ENCODE measurements around the gene ATP13A2.
A peak's percentile ranks its signal among the peaks of the same experiment; 100 is the strongest.

The ATP13A2 gene

GRCh38 chr1:17031436-17031835 lies 19.7 kb upstream of the ATP13A2 start:
- no peak for DNase-seq

- no peak for DNase-seq
Measured at GRCh38 chr1:17030206-17030605, 18.5 kb upstream of the ATP13A2 start.

GRCh38 chr1:17028662-17029188 lies 17.0 kb upstream of the ATP13A2 start:
- no peak for DNase-seq

GRCh38 chr1:17027900-17028299 lies 16.2 kb upstream of the ATP13A2 start:
- DNase-seq = no peak

- no peak for DNase-seq
Measured at GRCh38 chr1:17027403-17027802, 15.7 kb upstream of the ATP13A2 start.

GRCh38 chr1:17024721-17025120 lies 13.0 kb upstream of the ATP13A2 start:
- DNase-seq = no peak

- no peak for DNase-seq
Measured at GRCh38 chr1:17023573-17023972, 11.8 kb upstream of the ATP13A2 start.

GRCh38 chr1:17023102-17023501 lies 11.4 kb upstream of the ATP13A2 start:
- DNase-seq = no peak

GRCh38 chr1:17021896-17022295 lies 10.2 kb upstream of the ATP13A2 start:
- no peak for DNase-seq

- DNase-seq = no peak
Measured at GRCh38 chr1:17020502-17020901, 8.8 kb upstream of the ATP13A2 start.

- no peak for DNase-seq
Measured at GRCh38 chr1:17018849-17019248, 7.1 kb upstream of the ATP13A2 start.

GRCh38 chr1:17017435-17017834 lies 5.7 kb upstream of the ATP13A2 start:
- no peak for DNase-seq

- no peak for DNase-seq
Measured at GRCh38 chr1:17016317-17016661, 4.6 kb upstream of the ATP13A2 start.

GRCh38 chr1:17014671-17015567 lies 3.2 kb upstream of the ATP13A2 start:
- DNase-seq = no peak

- DNase-seq = peak; percentile 35
Measured at GRCh38 chr1:17013491-17014320, 2.0 kb upstream of the ATP13A2 start.

- DNase-seq = no peak
Measured at GRCh38 chr1:17012775-17013490, 1.2 kb upstream of the ATP13A2 start.

GRCh38 chr1:17011092-17011438 lies 663 bp downstream of the ATP13A2 start:
- no peak for DNase-seq

GRCh38 chr1:17009706-17010105 lies 2.0 kb downstream of the ATP13A2 start:
- DNase-seq = peak; percentile 27

- DNase-seq = no peak
Measured at GRCh38 chr1:17008208-17008855, 3.4 kb downstream of the ATP13A2 start.

- no peak for DNase-seq
Measured at GRCh38 chr1:17007121-17007520, 4.6 kb downstream of the ATP13A2 start.

GRCh38 chr1:17005365-17005740 lies 6.4 kb downstream of the ATP13A2 start:
- DNase-seq = no peak

- no peak for DNase-seq
Measured at GRCh38 chr1:17004466-17005364, 7.0 kb downstream of the ATP13A2 start.
